HG03108 (cell line): ENCODE measurements around the gene OR2S2.
"Not testable (repeated sequence)": the region's sequence is repeated elsewhere in the genome, so short reads cannot be mapped to it uniquely, and the experiment has no call there.

Source experiments
- ATAC-seq: cut with Tn5 transposase; IDR thresholded peaks from one replicate; pipeline ENCODE4 v1.9.1; 2021; ENCODE audit warnings: moderate library complexity; ENCODE audit not compliant: unreplicated experiment

Gene OR2S2, protein sequence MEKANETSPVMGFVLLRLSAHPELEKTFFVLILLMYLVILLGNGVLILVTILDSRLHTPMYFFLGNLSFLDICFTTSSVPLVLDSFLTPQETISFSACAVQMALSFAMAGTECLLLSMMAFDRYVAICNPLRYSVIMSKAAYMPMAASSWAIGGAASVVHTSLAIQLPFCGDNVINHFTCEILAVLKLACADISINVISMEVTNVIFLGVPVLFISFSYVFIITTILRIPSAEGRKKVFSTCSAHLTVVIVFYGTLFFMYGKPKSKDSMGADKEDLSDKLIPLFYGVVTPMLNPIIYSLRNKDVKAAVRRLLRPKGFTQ

DNA sequence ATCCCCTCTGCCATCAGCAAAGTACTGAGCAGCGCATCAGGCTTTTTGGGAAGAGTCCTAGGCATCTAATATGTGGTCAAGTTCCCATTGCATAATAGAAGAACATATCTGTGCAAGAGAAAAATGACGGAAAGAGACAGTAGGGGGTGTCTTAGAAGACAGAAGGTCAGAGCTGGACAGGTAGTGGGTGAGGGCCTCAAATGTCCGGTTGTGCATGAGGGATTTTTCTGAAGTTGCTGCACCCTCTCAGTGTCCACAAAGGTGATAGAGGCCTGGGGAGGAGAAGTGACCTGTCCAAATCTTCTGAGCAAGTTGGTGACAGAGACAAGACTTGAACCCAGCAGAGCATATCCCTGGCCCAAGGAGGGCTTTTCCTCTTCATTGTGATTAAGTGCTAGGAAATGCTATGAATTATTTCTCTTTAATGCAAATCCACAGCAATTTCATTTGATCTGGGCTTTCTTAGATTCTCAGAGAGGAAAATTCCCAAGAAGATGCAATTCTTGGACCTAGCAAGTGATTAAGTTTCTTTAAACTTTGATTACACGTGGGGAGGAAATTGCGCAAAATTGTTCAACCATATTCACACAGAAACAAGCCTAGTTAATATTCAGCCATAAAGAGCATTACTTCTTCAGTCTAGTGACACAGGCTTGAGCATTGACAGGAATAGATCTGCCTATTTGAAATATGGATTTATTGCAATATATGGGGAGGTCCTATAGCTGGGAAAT lies at the start of gene OR2S2:
OR2S2 (minus strand) TSS at position 51 of the 734 bp plus-strand sequence. CDS start 56 bp downstream, outside the sequence.
- ATAC-seq = no peak

DNA sequence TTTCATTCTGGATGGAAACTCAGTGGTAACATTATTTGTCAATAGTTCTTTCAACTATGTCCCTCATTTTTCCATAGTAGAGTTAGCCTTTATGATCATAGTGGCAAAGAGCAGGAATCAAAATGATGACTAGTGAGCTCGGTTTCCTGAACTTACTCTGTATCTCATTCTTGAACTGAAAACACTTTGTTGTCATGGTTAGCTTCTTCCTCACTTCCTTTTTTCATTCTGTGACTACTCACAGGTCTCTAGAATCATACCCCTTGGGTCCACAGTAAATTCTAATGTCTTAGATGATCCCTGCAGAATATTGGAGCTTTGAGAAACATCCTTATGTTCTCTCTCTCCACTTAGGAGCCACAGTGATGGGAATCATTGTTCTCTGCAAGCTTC lies 49.4 kb upstream of the OR2S2 start:
- ATAC-seq = peak; percentile 59

DNA sequence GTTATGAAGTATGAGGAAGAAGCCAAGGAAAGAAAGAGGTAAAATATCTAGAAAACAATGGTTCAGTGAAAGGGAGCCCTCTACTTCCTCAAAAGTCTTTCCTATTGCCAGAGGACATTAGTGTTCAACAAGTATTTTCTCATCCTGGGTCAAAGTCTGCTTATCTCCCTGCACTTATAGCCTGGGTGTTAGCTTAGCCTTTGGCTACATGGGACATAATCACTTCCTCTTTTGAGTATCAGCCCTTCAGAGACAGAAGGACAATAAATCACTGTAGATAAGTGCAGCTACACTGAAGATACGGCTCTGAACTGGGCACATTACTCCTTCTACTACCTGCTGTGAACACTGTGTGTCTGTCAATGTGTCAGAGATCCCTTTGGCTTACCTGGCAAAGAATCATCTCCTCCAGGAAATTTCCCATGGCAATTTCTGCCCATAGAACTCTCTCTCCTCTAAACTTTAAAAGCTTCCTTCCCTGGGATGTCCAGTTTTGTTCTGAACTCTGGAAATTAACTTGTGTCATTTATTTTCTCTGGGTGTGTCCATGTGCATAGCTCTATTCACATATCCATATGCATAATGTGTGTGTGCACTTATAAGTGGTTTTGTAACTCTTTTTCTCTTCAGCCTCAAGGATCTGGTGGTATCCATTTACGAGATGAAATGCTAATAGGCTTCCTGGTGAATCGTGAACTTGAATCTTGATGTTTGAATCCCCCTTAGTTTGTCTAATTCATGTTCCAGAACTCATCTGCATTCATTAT lies 48.8 kb upstream of the OR2S2 start:
- no peak for ATAC-seq

DNA sequence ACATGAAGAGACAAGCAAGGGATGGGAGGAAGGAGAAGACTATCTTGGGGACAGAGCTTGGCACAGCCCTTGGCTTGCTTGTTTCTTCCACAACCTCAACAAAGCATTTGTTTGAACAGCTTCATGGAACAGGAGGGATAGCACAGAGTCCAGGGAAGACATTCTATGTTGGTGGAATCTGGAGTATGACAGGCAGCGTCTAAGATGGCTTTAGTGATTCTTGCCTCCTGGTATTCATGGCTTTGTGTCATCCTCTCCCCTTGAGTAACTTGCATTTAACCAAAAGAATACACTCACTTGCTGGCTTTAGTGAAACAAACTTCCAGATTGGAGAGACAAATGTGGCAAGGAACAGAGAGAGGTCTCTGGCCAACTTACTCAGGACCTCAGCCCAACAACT lies 47.9 kb upstream of the OR2S2 start:
- no peak for ATAC-seq

DNA sequence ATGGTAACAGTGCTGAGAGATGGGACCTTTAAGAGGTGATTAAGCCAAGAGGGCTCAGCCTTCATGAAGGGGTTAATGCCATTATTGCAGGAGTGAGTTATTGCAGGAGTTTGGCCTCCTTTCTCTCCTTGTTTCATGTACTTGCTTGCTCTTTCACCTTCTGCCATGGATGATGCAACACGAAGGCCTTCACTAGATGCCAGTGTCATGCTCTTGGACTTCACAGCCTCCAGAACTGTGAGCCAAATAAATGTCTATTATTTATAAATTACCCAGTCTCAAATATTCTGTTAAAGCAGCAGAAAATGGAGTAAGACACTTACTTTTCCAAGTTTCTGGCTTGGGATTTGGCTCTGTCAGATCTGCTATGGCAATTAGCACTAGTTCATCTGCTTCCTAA lies 40.4 kb upstream of the OR2S2 start:
- no peak for ATAC-seq

DNA sequence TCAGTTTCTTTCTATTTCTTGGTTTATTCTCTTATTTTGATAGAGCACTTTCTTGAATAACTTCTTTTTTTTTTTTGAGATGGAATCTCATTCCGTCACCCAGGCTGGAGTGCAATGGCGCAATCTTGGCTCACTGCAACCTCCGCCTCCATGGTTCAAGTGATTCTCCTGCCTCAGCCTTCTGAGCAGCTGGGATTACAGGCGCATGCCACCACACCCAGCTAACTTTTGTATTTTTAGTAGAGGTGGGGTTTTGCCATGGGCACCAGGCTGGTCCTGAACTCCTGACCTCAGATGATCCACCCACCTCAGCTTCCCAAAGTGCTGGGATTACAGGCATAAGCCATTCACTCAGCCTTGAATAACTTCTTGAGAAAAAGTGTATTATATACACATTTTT lies 39.1 kb upstream of the OR2S2 start:
- ATAC-seq = not testable (repeated sequence)

DNA sequence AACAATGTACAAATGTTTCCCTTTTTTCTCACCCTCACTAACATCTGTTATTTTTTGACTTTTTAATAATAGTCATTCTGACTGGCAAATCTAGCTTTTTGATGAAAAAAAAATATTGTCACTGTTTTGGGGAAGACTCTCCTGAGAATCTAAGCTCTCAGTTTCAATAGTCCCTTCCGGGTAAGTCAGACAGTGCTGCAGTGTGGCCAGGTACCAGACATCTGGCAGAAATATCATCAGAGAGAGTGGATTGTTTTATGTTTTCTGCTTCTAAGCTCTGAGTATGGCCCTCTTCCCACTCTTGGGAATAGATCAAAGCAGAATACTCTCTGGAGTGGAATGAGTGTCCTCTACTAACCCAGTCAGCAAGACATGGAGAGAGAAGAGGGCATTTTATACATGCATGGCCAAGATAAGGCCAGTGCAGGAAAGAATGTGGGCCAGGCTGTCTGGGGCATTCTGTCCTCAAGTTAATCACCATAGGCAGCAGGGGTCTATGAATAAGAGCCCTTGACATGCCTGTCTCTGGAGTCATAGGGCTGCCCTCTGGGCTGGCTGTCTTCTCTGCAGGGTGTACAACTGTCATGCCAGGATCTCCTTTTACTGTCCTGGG lies 38.5 kb upstream of the OR2S2 start:
- ATAC-seq = no peak

DNA sequence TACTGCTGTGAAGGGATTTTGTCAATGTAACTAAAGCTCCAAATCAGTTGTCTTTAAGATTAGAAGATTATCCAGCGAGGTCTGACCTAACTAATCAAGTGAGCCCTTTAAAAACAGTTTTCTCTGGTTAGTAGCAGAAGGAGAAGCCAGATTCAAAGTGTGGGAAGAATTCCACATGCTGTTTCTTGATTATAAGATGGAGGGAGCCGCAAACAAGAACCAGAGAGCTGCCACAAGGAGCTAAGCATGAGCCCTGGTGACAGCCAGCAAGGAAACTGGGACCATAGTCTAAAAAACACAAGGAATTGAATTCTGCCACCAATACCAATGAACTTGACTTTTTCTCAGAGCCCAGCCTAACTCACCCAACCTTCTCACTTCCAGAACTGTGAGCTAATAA lies 37.0 kb upstream of the OR2S2 start:
- ATAC-seq = no peak

DNA sequence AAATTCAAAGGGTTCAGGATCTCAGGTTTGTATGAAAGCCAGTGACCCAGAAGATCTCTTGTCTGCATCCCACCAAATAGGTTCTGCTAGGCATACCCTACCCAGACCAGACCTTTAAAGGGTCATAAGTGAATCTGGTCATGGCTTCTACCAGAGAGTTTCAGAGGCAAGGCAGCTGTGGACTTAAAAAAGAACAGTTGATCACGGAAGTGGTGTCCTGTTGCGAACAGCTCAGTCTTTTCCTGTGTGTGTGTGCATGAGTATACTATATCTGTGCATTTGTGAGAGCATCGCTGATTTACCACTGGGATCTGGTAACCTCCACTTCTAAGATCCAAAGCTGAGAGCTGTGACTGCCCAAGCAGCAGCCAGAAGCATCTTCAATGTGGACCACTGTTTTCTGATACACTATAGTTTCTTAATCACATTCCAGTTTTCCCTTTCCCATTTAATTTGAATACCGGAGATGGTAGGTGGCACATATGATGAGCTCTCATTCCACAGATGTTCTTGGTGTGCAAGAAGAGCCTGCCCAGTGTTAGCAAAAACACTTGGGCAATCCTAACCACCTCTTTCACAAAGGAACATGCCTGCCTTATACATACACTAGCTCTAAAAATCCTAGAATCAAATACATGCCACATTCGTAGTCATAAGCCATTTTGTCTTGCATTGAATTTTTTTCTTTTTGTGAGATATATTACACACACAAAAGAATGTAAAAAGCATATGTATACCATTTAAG lies 36.2 kb upstream of the OR2S2 start:
- ATAC-seq = no peak

DNA sequence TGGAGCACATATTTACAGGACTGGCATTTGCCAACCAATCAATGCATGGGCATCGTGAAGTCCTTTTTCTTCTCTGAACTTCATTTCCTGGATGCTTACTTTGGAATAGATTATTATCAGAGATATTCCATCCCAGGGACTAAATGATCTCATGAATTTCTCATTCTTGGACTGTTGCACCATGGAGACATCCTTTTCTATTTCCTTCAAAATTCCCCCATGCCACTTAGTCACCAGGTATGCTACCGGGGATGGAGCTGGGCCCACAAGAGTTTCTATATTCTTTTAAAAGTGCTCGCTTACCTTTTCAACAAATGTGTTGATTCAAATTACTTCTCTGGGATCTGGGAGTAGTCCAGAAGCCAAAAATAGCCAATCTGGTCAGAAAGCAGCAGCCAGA lies 35.2 kb upstream of the OR2S2 start:
- ATAC-seq = not testable (repeated sequence)

DNA sequence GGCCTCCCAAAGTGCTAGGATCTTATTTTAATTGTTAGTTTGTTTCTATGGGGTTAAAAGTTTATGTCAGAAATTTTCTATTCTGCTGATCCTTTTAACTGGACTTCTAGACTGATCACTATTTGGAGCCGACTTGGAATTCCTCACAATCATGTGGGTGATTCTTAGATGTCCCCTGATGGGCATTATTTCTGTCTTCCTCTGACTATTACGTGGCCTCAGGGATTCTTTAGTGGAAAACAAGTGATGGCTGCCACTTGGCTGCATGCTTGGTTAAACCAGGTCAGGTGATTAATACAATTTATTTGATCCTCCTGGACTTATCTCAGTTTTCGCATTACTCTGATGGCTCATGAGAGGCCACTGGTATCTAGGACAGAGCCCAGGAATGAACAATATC lies 32.2 kb upstream of the OR2S2 start:
- ATAC-seq = no peak

DNA sequence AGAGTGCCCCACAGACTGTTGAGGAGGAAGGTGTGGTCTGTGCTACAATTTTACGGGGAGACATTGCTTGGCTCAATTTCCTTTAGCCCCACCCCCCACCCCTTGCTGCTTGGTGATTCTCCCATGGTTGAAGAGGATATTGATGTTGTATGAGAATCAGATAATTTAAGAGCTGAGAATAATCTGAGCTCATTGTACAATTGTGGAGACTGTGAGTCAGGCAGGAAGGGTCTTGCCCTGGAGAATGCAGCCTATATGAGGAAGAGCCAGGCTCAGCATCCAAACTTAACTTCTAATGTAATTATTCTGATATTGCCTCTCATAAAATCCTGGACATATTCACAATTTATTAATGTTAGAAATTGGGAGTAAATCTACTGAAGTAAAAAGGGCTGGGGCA lies 26.1 kb upstream of the OR2S2 start:
- no peak for ATAC-seq

DNA sequence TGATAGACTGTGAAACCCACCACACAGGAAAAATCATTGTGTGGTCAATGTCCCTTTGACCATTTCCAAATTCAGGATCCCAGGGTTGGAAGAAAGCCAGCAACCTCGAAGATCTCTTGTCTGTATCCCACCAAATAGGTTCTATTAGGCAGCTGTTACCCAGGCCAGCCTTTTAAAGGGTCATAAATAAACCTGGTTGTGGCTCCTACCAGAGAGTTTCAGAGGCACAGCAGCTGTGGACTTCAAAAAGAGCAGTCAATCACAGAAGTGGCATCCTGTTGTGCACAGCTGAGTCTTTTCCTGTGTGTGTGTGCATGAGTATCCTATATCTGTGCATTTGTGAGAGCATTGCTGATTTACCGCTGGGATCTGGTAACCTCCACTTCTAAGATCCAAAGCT lies 23.7 kb upstream of the OR2S2 start:
- ATAC-seq = no peak

DNA sequence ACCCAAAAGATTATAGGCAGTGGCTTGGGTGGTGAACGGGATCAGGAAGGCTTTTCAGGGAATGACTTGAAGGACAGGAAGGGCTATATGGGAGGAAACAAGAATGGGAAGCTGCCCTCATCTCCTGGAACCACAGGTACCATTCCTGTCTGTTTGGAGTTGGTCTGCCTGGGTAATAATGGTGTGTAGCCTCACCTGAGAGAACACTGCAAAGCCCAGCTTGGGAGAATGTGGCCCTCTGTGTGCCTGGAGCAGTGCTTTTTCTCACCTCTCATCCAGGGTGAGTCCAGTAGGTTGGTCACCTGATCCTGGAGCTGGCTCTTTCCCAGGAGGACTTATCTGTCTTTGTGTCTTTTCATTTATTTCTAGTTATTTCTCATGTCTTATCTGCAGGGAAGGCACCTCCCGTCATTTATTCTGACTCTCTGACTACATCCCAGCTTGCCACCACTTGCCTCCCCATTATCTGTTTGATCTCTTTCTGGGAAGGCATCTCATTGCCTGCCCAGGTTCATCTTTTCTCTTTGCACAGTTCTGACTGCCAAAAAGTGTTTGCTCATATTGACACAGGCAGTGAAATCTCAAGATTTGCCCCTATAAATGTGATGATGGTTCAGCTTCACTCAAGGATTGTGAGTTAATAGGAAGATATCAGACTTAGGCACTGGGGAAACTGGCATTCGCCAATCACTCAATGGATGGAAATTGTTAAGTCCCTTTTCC lies 22.5 kb upstream of the OR2S2 start:
- ATAC-seq = no peak

DNA sequence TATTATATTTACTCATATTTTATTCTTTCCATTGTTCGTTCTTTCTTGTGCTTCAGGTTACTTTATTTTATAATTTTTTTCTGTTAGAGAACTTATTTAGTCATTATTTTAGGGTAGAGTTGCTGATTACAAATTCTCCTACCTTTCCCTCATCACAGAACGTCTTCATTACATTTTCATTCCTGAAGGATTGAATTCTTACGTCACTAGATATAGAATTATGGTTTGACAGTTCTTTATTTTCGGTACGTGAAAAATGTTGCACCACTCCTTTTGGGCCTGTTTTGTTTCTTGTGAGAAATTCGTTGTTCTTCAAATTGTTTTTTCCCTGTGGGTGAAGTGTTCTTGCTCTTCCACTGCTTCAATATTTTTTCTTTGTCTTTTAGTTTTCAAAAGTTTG lies 20.8 kb upstream of the OR2S2 start:
- no peak for ATAC-seq

DNA sequence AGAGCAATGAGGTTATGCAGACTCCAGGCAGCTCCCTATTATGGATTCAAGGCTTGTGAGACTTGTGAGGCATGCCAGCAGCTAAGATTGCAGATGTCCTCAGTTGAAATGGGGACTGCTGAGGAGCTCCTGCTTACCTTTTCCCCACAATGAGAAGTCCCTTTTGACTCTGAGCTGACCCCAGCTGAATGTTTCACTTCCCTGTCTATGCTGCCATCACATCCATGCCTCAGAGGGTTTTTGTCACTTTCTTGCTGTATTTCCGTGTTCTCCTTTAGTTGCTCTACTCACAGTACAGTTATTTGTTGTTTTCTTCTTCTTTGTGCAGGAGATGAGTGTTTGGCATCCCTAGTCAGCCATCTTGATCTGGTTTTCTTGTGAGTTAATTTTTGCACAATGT lies 18.8 kb upstream of the OR2S2 start:
- ATAC-seq = no peak

DNA sequence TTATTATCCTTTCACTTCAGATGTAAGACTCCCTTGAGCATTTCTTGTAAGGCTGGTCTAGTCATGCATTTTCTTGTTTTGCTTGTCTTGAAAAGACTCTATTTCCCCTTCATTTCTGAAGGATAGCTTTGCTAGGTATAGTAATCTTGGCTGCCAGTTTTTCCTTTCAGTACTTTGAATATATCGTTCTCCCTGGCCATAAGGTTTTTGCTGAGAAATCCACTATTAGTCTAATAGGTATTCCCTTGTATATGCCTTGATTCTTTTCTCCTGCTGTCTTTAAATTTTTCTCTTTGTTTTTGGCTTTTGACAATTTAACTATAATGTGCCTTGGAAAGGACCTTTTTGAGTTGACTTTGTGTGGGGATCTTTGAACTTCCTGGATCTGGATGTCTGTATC lies 16.8 kb upstream of the OR2S2 start:
- no peak for ATAC-seq

DNA sequence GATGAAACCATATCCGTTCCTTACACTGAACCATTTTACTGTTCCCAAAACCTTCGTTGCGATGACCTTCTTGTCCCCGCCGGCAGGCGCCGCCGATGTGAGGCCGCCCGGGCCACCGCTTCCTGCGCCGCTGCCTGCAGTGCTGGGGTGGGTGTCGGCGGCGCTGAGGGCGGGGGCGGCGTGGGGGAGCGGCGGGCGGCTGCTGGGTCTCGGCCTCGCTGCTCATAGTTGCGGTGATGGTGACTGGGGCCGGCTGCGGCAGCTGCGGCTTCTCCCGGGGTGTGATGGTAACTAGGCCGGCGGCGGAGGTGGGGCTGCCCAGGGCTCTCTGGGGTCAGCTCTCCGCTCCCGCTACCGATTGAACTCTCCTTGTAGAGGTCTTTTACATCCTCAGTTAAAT lies 14.1 kb upstream of the OR2S2 start:
- no peak for ATAC-seq

DNA sequence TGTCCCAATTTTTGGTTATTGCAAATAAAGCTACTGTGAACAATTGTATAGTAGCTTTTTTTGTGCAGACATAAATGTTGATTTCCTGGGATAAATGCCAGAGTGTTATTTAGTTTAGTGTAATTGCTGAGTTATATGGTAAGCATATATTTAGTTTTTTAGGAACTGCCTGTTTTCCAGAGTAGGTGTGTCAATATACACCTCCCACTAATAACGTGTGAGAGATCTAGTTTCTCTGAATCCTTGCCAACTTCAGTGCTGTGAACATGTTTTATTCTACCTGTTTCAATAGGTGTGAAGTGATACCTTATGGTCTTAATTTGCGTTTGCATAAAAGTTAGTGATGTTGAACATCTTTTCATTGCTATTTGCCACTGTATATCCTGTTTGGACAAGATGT lies 9.1 kb upstream of the OR2S2 start:
- no peak for ATAC-seq

DNA sequence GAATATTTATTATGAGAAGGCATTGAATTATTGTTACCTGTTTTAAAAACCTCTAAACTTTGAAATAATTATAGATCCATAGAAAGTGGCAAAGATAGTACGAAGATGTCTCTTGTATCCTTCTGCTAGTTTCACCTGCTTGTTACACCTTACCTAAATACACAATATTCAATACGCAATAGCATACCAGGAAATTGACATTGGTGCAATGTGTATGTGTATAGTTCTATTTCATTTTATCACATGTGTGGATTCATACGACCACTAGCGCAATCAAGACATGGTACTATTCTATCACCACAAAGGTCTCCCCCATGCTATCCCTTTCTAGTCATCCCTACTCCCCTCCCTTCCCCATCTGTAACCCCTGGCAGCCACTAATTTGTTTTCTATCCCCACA lies 8.5 kb upstream of the OR2S2 start:
- no peak for ATAC-seq
